Panc1 (cell line): ENCODE data around the gene HRCT1. TPM values are rescaled to one million over a fixed set of nuclear protein-coding genes. Genes with fewer than 3 reads are reported as not detected.
"Not testable (repeated sequence)": the region's sequence is repeated elsewhere in the genome, so short reads cannot be mapped to it uniquely, and the experiment has no call there.

Source experiments
- ATAC-seq: fragments of 200-7000 bp; cut with Tn5 transposase; 2 replicates; pipeline ENCODE4 v1.9.1; 2020; ENCODE audit warnings: mild to moderate bottlenecking, moderate library complexity
- BruUV-seq: library from RNA; stranded (reverse); fragments of 400-500 nt; replicated peaks from 2 replicates; lab custom pipeline; 2021; lab: Mats Ljungman, UMichigan
- CTCF ChIA-PET: fragments of 300-600 bp; sonication (Branson Sonifier 250); formaldehyde crosslinking; loops from one replicate; lab custom pipeline; 2022; ENCODE audit warnings: antibody characterized with exemption; lab: Charles Lee
- POLR2A ChIA-PET: fragments of 300-600 bp; sonication (Branson Sonifier 250); formaldehyde crosslinking; loops from one replicate; lab custom pipeline; 2022; ENCODE audit warnings: antibody characterized with exemption; lab: Charles Lee
- DNase-seq: peaks from one replicate; pipeline ENCODE4 v3.0.0-alpha.2; 2010; ENCODE audit warnings: low read depth, low spot score
- H3K27ac ChIP-seq: 2 replicates; pipeline ENCODE4 v1.5.1; 2011; ENCODE audit warnings: mild to moderate bottlenecking, low read length, inconsistent platforms
- H3K27me3 ChIP-seq: fragments of 200-500 bp; sonication (Bioruptor generic); 2 replicates; pipeline ENCODE4 v1.6.0; 2014; ENCODE audit warnings: low read length, inconsistent platforms; ENCODE audit not compliant: control insufficient read depth, insufficient read depth
- H3K36me3 ChIP-seq: fragments of 200-500 bp; sonication (Bioruptor generic); 2 replicates; pipeline ENCODE4 v1.5.1; 2014; ENCODE audit warnings: inconsistent platforms, mild to moderate bottlenecking, low read length, moderate library complexity; ENCODE audit not compliant: control insufficient read depth, insufficient read depth
- H3K4me1 ChIP-seq: 2 replicates; pipeline ENCODE4 v1.5.1; 2011; ENCODE audit warnings: inconsistent platforms, mild to moderate bottlenecking, low read length, moderate library complexity; ENCODE audit not compliant: control insufficient read depth, insufficient read depth
- H3K4me3 ChIP-seq, 2 experiments: 2 replicates each; pipeline ENCODE4 v1.5.1; 2011 to 2012; ENCODE audit warnings: low read depth in 2 of 2, low read length in 2 of 2, mild to moderate bottlenecking in 2 of 2, inconsistent platforms in 1 of 2, moderate library complexity in 1 of 2
- H3K9me3 ChIP-seq: fragments of 200-500 bp; sonication (Bioruptor generic); 2 replicates; pipeline ENCODE4 v1.5.1; 2014; ENCODE audit warnings: low read depth, mild to moderate bottlenecking, inconsistent platforms, low read length, moderate library complexity; ENCODE audit not compliant: control insufficient read depth, insufficient read depth
- POLR2AphosphoS5 ChIP-seq: IDR thresholded peaks from 2 replicates; pipeline ENCODE4 v1.6.1; 2012; ENCODE audit warnings: mild to moderate bottlenecking, low read depth, low read length, moderate library complexity
- REST ChIP-seq, 2 experiments: IDR thresholded peaks; 2 replicates each; pipeline ENCODE4 v1.6.1; 2011 to 2012; ENCODE audit warnings: low read depth in 2 of 2, control low read depth in 1 of 2, low read length in 1 of 2, mild to moderate bottlenecking in 1 of 2, moderate library complexity in 1 of 2; ENCODE audit not compliant: insufficient read depth in 1 of 2
- SIN3A ChIP-seq: IDR thresholded peaks from 2 replicates; pipeline ENCODE4 v1.6.1; 2012; ENCODE audit warnings: low read depth, mild to moderate bottlenecking, low read length, moderate library complexity, borderline replicate concordance; ENCODE audit not compliant: insufficient read depth
- TCF7L2 ChIP-seq: IDR thresholded peaks from 2 replicates; pipeline ENCODE4 v1.6.1; 2011; ENCODE audit warnings: mild to moderate bottlenecking, low read depth, low read length, inconsistent platforms
- in situ Hi-C: cut with HindIII; loops from 2 replicates; pipeline ENCODE4 v1.10.0; 2016; ENCODE audit warnings: low sequenced_read_pairs, low pct_unique_long_range_greater_than_20kb
- intact Hi-C: fragments of 100-400 bp; cut with micrococcal nuclease; formaldehyde crosslinking; loops from one replicate; pipeline ENCODE4 v1.10.0; 2022; ENCODE audit not compliant: unreplicated experiment
- total RNA-seq: library from RNA; stranded (reverse); gene quantifications from one replicate; pipeline ENCODE4 v1.2.1, GENCODE V29; 2021; ENCODE audit not compliant: unreplicated experiment
- TF ChIP-seq, protein P1 (sequence below): fragments of 450-650 bp; IDR thresholded peaks from 2 replicates; pipeline ENCODE4 v1.5.1; 2017; ENCODE audit warnings: mild to moderate bottlenecking

Gene HRCT1
- total RNA-seq, 1 experiment from 2014 or later, result not detected

GRCh38 chr9:35896570-35896969 is 9.4 kb upstream of the HRCT1 start:
- no peak overlapping the region for H3K4me3 ChIP-seq
- no peak for ATAC-seq
- DNase-seq, result no peak
- ChIA-PET CTCF (no interaction called here), POLR2A (no interaction called here)
- in situ Hi-C loops (no loop called here), intact Hi-C loops (no loop called here)
- BruUV-seq, result no TSS peak
- peaks cover 4% of the 10 kb centered on the region; the same call in 1 of the 2 replicates for H3K27me3 ChIP-seq
- no peaks in the 10 kb centered on the region for H3K4me1 ChIP-seq
- H3K9me3 ChIP-seq, result no peaks in the 10 kb centered on the region
- TF ChIP-seq TCF7L2 (no peak), SIN3A (no peak), REST (IDR thresholded peaks at IDR 0.05; ENCODE audit: insufficient read depth in 1 of 2, low read depth in 2 of 2, low read length in 1 of 2) (no peak), POLR2AphosphoS5 (no peak)
- TF ChIP-seq, protein P1, sequence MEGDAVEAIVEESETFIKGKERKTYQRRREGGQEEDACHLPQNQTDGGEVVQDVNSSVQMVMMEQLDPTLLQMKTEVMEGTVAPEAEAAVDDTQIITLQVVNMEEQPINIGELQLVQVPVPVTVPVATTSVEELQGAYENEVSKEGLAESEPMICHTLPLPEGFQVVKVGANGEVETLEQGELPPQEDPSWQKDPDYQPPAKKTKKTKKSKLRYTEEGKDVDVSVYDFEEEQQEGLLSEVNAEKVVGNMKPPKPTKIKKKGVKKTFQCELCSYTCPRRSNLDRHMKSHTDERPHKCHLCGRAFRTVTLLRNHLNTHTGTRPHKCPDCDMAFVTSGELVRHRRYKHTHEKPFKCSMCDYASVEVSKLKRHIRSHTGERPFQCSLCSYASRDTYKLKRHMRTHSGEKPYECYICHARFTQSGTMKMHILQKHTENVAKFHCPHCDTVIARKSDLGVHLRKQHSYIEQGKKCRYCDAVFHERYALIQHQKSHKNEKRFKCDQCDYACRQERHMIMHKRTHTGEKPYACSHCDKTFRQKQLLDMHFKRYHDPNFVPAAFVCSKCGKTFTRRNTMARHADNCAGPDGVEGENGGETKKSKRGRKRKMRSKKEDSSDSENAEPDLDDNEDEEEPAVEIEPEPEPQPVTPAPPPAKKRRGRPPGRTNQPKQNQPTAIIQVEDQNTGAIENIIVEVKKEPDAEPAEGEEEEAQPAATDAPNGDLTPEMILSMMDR, result no peak
- H3K27ac ChIP-seq, result no peak overlapping the region
- no peaks in the 10 kb centered on the region for H3K36me3 ChIP-seq

DNA sequence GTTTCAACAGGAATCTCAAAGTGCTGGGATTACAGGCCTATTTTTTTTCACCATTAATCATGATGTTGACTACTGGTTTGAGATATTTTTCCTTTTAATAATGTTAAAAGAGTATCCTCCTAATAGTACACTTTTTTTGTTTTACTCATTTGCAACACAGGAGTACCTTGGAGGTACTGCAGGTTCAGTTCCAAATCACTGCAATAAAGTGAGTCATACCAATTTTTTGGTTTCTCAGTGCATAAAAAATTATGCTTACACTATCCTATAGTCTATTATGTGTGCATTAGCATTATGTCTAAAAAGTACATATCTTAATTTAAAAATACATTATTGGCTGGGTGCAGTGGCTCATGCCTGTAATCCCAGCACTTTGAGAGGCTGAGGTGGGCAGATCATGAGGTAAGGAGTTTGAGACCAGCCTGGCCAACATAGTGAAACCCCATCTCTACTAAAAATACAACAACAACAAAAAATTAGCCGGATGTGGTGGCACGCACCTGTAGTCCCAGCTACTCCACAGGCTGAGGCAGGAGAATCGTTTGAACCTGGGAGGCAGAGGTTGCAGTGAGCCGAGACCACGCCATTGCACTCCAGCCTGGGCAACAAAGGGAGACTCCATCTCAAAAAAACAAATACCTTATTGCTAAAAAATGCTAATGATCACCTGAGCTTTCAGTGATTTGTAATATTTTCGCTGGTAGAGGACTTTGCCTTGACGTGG is 8.5 kb upstream of the HRCT1 start:
- H3K27ac ChIP-seq, intact Hi-C loops, H3K36me3 ChIP-seq, BruUV-seq, POLR2A ChIA-PET, H3K9me3 ChIP-seq, DNase-seq, H3K27me3 ChIP-seq, H3K4me3 ChIP-seq, H3K4me1 ChIP-seq, in situ Hi-C loops, ATAC-seq: not testable (repeated sequence)
- CTCF ChIA-PET, result interaction anchor here (1.4 kb wide), 1 partner anchor 14 kb away, joined by 3 read pairs; no protein-coding TSS in a partner anchor

- Histone ChIP-seq H3K27ac (no peak overlapping the region), H3K4me1 (peaks cover 10% of the 10 kb centered on the region), H3K27me3 (0 out of 2 replicates have a peak, but pooled peaks cover 2% of the 10 kb centered on the region), H3K36me3 (no peaks in the 10 kb centered on the region), H3K9me3 (no peaks in the 10 kb centered on the region), H3K4me3 (no peak overlapping the region)
- no peak for DNase-seq
- POLR2A ChIA-PET, result no interaction called here
- in situ Hi-C loops (no loop called here), intact Hi-C loops (no loop called here)
- TF ChIP-seq, protein P1, result no peak
- no peak for TF ChIP-seq POLR2AphosphoS5
- TF ChIP-seq SIN3A, result no peak
- no peak for TF ChIP-seq TCF7L2
- TF ChIP-seq REST (IDR thresholded peaks at IDR 0.05; ENCODE audit: insufficient read depth in 1 of 2, low read depth in 2 of 2, low read length in 1 of 2), result no peak
- no peak for ATAC-seq
- CTCF ChIA-PET, result interaction anchor here (0.7 to 1.4 kb wide), 2 partner anchors 13 to 142 kb away, joined by 3 read pairs; no protein-coding TSS in a partner anchor
- BruUV-seq, result no TSS peak
Measured at GRCh38 chr9:35898337-35898736, 7.7 kb upstream of the HRCT1 start.
